Neutrophil (primary cell): ENCODE data around the gene MEG3.

Experiments used
- H3K27ac ChIP-seq: fragments of 200-600 bp; sonication (generic); 2 replicates; pipeline ENCODE4 v1.5.1; 2016; ENCODE audit warnings: mild to moderate bottlenecking, moderate library complexity
- H3K27me3 ChIP-seq: fragments of 200-600 bp; sonication (generic); 2 replicates; pipeline ENCODE4 v1.6.0; 2016; ENCODE audit warnings: mild to moderate bottlenecking
- H3K36me3 ChIP-seq: fragments of 200-600 bp; sonication (generic); 2 replicates; pipeline ENCODE4 v1.5.1; 2017
- H3K4me1 ChIP-seq, 2 experiments: fragments of 200-600 bp in 1 of 2; sonication (generic) in 1 of 2; 1 replicate in 1 of 2; 2 replicates in 1 of 2; pipeline versions ENCODE4 v1.5.1 to v1.6.1; 2013 to 2016; ENCODE audit warnings: low read depth in 1 of 2, low read length in 1 of 2, mild to moderate bottlenecking in 1 of 2, moderate library complexity in 1 of 2; ENCODE audit not compliant: control insufficient read depth in 1 of 2, insufficient read depth in 1 of 2
- H3K4me3 ChIP-seq, 2 experiments: fragments of 200-600 bp in 1 of 2; sonication (generic) in 1 of 2; 1 replicate in 1 of 2; 2 replicates in 1 of 2; pipeline ENCODE4 v1.5.1; 2013 to 2016; ENCODE audit warnings: low read depth in 1 of 2, low read length in 1 of 2, mild to moderate bottlenecking in 1 of 2, moderate library complexity in 1 of 2
- H3K9me3 ChIP-seq: fragments of 200-600 bp; sonication (generic); 2 replicates; pipeline ENCODE4 v1.5.1; 2016
- TF ChIP-seq, protein P1 (sequence below): fragments of 200-600 bp; sonication (generic); IDR thresholded peaks from 2 replicates; pipeline ENCODE4 v1.5.1; 2016; ENCODE audit warnings: antibody characterized with exemption

MEG3 gene

GRCh38 chr14:100844846-100845245 lies 18.9 kb downstream of the MEG3 start:
- Histone ChIP-seq H3K4me1 (peaks cover 45 to 47% of the 10 kb centered on the region in 2 experiments), H3K9me3 (no peaks in the 10 kb centered on the region), H3K4me3 (no peak overlapping the region), H3K27me3 (no peaks in the 10 kb centered on the region), H3K36me3 (no peaks in the 10 kb centered on the region), H3K27ac (no peak overlapping the region)
- TF ChIP-seq, protein P1, sequence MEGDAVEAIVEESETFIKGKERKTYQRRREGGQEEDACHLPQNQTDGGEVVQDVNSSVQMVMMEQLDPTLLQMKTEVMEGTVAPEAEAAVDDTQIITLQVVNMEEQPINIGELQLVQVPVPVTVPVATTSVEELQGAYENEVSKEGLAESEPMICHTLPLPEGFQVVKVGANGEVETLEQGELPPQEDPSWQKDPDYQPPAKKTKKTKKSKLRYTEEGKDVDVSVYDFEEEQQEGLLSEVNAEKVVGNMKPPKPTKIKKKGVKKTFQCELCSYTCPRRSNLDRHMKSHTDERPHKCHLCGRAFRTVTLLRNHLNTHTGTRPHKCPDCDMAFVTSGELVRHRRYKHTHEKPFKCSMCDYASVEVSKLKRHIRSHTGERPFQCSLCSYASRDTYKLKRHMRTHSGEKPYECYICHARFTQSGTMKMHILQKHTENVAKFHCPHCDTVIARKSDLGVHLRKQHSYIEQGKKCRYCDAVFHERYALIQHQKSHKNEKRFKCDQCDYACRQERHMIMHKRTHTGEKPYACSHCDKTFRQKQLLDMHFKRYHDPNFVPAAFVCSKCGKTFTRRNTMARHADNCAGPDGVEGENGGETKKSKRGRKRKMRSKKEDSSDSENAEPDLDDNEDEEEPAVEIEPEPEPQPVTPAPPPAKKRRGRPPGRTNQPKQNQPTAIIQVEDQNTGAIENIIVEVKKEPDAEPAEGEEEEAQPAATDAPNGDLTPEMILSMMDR = no peak

DNA sequence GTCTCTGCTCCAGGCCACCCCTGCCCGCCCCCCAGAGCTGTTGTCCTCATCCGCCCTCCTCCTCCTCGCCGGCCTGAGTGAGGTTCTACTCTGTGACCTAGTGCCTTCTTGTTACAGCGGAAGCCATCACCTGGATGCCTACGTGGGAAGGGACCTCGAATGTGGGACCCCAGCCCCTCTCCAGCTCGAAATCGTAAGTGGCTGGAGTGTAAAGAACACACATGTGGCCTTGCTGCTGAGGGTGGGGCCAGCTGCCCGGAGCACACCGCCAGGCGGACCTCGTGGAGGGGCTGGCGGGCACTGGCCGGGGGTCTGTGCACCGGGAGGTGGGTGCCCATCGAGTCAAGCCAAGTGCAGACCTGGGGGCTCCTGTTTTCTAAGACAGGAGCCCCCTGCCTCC lies 19.4 kb downstream of the MEG3 start:
- no peaks in the 10 kb centered on the region for H3K9me3 ChIP-seq
- no peak overlapping the region for H3K4me3 ChIP-seq
- TF ChIP-seq, protein P1 = no peak
- H3K27ac ChIP-seq = no peak overlapping the region
- H3K27me3 ChIP-seq = no peaks in the 10 kb centered on the region
- H3K36me3 ChIP-seq = no peaks in the 10 kb centered on the region
- peaks cover 45 to 48% of the 10 kb centered on the region in 2 experiments for H3K4me1 ChIP-seq

- H3K36me3 ChIP-seq = no peaks in the 10 kb centered on the region
Measured at GRCh38 chr14:100846309-100846859, 20.5 kb downstream of the MEG3 start.

GRCh38 chr14:100849115-100849781 lies 23.3 kb downstream of the MEG3 start:
- H3K9me3 ChIP-seq = no peaks in the 10 kb centered on the region
- no peaks in the 10 kb centered on the region for H3K36me3 ChIP-seq
- TF ChIP-seq, protein P1 = no peak
- H3K4me1 ChIP-seq = peaks cover 20 to 24% of the 10 kb centered on the region in 2 experiments
- peak overlapping the region; percentile 50 for H3K27ac ChIP-seq
- H3K27me3 ChIP-seq = peaks cover 5% of the 10 kb centered on the region
- H3K4me3 ChIP-seq = peak overlapping the region in 1 of 2 experiments; percentile 17

More at GRCh38 chr14:100846309-100846859, 20.5 kb downstream of the MEG3 start:
- H3K27ac ChIP-seq = no peak overlapping the region
- TF ChIP-seq, protein P1 = no peak
- no peak overlapping the region for H3K4me3 ChIP-seq
- H3K9me3 ChIP-seq = no peaks in the 10 kb centered on the region
- peaks cover 48 to 50% of the 10 kb centered on the region in 2 experiments for H3K4me1 ChIP-seq
- no peaks in the 10 kb centered on the region for H3K27me3 ChIP-seq

DNA sequence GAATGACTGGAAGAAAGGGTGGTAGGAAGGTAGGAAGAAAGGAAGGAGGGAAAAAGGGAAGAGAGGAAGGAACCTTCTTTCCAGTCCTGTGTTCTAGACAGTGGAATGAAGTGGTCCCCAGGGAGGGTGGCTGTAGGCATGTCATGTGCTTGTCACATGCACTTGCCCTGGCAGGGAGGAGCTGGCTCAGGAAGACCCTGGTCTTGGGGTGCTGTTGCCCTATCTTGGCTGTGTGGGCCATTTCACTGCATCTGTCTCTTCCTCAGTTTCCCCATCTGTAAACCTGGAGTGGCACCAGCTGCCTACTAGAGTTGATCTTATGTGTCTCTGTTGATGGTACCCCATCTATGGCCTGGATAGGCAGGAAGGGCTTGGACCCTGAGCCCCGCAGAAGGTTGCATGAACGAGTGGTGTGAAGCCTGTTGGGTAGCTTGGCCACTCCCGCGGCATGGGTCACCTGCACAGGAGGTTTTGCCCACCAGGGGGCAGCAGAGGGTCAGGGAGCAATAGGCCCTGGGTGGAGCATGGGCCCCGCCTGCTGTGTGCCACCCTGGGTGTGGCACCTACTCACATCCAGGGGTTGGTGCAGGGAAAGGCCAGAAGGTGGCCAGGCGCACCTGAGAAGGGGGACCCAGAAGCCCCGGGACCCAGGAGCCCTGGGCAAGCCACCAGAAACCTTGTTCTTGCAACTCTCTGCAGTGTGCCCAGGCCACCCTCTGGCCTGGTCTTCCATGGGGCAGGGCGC lies 25.1 kb downstream of the MEG3 start:
- Histone ChIP-seq H3K27ac (no peak overlapping the region), H3K36me3 (no peaks in the 10 kb centered on the region), H3K9me3 (no peaks in the 10 kb centered on the region), H3K4me3 (no peak overlapping the region), H3K4me1 (peaks cover 20 to 23% of the 10 kb centered on the region in 2 experiments), H3K27me3 (peaks cover 5% of the 10 kb centered on the region)
- TF ChIP-seq, protein P1 = peak; percentile 88
